GM18951 (cell line): ENCODE data around the gene C1QL4.
"Not testable (repeated sequence)": the region's sequence is repeated elsewhere in the genome, so short reads cannot be mapped to it uniquely, and the experiment has no call there.

Source experiments
- POLR2A ChIP-seq: IDR thresholded peaks from 4 replicates; pipeline ENCODE4 v1.6.1; 2011; ENCODE audit warnings: mild to moderate bottlenecking; ENCODE audit not compliant: insufficient read length, insufficient read depth; ENCODE audit errors: extremely low read depth
- in situ Hi-C: fragments of 300-500 bp; cut with MboI; formaldehyde crosslinking; loops from one replicate; pipeline ENCODE4 v1.12.0; 2022; ENCODE audit warnings: low sequenced_read_pairs, mixed read lengths, inconsistent platforms; ENCODE audit not compliant: unreplicated experiment

The C1QL4 gene

GRCh38 chr12:49322708-49323523, 14.1 kb downstream of the C1QL4 start, which contains the start of gene TROAP:
TSS of gene TROAP (plus strand) at chr12:49323255. CDS start at chr12:49323609, 354 bp downstream.
- peak; percentile 93 for TF ChIP-seq POLR2A
- in situ Hi-C loops = no loop called here

- TF ChIP-seq POLR2A = no peak
- in situ Hi-C loops = no loop called here
These were observed 14.7 kb downstream of the C1QL4 start for GRCh38 chr12:49322367-49322707.

- in situ Hi-C loops = not testable (repeated sequence)
These were observed 16.4 kb downstream of the C1QL4 start for GRCh38 chr12:49320411-49321103.

- in situ Hi-C loops = not testable (repeated sequence)
These were observed 19.9 kb downstream of the C1QL4 start for GRCh38 chr12:49317118-49317517.

GRCh38 chr12:49314811-49315210, 22.2 kb downstream of the C1QL4 start:
- in situ Hi-C loops = no loop called here
- no peak for TF ChIP-seq POLR2A

GRCh38 chr12:49310451-49311000, 26.5 kb downstream of the C1QL4 start:
- in situ Hi-C loops = not testable (repeated sequence)

- in situ Hi-C loops = no loop called here
- TF ChIP-seq POLR2A = no peak
These were observed 27.6 kb downstream of the C1QL4 start for GRCh38 chr12:49309386-49309785.

- in situ Hi-C loops = no loop called here
- TF ChIP-seq POLR2A = no peak
These were observed 31.1 kb downstream of the C1QL4 start for GRCh38 chr12:49305762-49306510.

- in situ Hi-C loops = no loop called here
- TF ChIP-seq POLR2A = no peak
These were observed 32.8 kb downstream of the C1QL4 start for GRCh38 chr12:49304161-49304560.

GRCh38 chr12:49301760-49302159, 35.2 kb downstream of the C1QL4 start:
- no peak for TF ChIP-seq POLR2A
- in situ Hi-C loops = no loop called here

GRCh38 chr12:49298160-49298559, 38.8 kb downstream of the C1QL4 start:
- no peak for TF ChIP-seq POLR2A
- in situ Hi-C loops = no loop called here

GRCh38 chr12:49297695-49298060, 39.3 kb downstream of the C1QL4 start:
- TF ChIP-seq POLR2A = no peak
- in situ Hi-C loops = no loop called here

- in situ Hi-C loops = no loop called here
- no peak for TF ChIP-seq POLR2A
These were observed 39.9 kb downstream of the C1QL4 start for GRCh38 chr12:49296836-49297694.
